MM.1S (cell line): ENCODE results near the gene MLC1.
"Not testable (repeated sequence)": the region's sequence is repeated elsewhere in the genome, so short reads cannot be mapped to it uniquely, and the experiment has no call there.

ENCODE experiments used
- DNase-seq: peaks from one replicate; pipeline ENCODE4 v3.0.0-alpha.2; 2015
- H2AFZ ChIP-seq: fragments of 300-600 bp; sonication (generic); 2 replicates; pipeline ENCODE4 v1.6.0; 2016; ENCODE audit warnings: antibody characterized with exemption, low read length
- H3F3A ChIP-seq: fragments of 300-600 bp; sonication (generic); 2 replicates; pipeline ENCODE4 v1.6.1; 2016; ENCODE audit warnings: mild to moderate bottlenecking, antibody characterized with exemption, low read length, moderate library complexity, mixed read lengths; ENCODE audit not compliant: insufficient read depth
- H3K27ac ChIP-seq: fragments of 300-600 bp; sonication (generic); 2 replicates; pipeline ENCODE4 v1.5.1; 2016; ENCODE audit warnings: mild to moderate bottlenecking, low read length
- H3K27me3 ChIP-seq: fragments of 300-600 bp; sonication (generic); replicated peaks from 2 replicates; pipeline ENCODE4 v1.6.0; 2016; ENCODE audit warnings: low read length; ENCODE audit not compliant: insufficient read depth
- H3K36me3 ChIP-seq: fragments of 300-600 bp; sonication (generic); replicated peaks from 2 replicates; pipeline ENCODE4 v1.6.1; 2016; ENCODE audit warnings: mild to moderate bottlenecking, low read length, mixed read lengths; ENCODE audit not compliant: insufficient read depth
- H3K4me1 ChIP-seq: fragments of 300-600 bp; sonication (generic); 2 replicates; pipeline ENCODE4 v1.6.1; 2016; ENCODE audit warnings: low read length, mixed read lengths
- H3K4me2 ChIP-seq: fragments of 300-600 bp; sonication (generic); 2 replicates; pipeline ENCODE4 v1.6.0; 2016; ENCODE audit warnings: low read depth, low read length
- H3K4me3 ChIP-seq: fragments of 300-600 bp; sonication (generic); 2 replicates; pipeline ENCODE4 v1.5.1; 2016; ENCODE audit warnings: low read length, mixed read lengths
- H3K79me2 ChIP-seq: fragments of 300-600 bp; sonication (generic); 2 replicates; pipeline ENCODE4 v1.6.1; 2016; ENCODE audit warnings: mixed run types, low read length, mixed read lengths
- H3K9ac ChIP-seq: fragments of 300-600 bp; sonication (generic); 2 replicates; pipeline ENCODE4 v1.6.1; 2016; ENCODE audit warnings: low read length, mixed read lengths
- H3K9me2 ChIP-seq: fragments of 300-600 bp; sonication (generic); replicated peaks from 2 replicates; pipeline ENCODE4 v1.6.1; 2016; ENCODE audit warnings: mild to moderate bottlenecking, low read length, mixed read lengths; ENCODE audit not compliant: insufficient read depth
- H3K9me3 ChIP-seq: fragments of 300-600 bp; sonication (generic); replicated peaks from 2 replicates; pipeline ENCODE4 v1.6.1; 2016; ENCODE audit warnings: mild to moderate bottlenecking, low read length, mixed read lengths; ENCODE audit not compliant: insufficient read depth
- H4K20me1 ChIP-seq: fragments of 300-600 bp; sonication (generic); 2 replicates; pipeline ENCODE4 v1.6.1; 2016; ENCODE audit warnings: mild to moderate bottlenecking, low read length, moderate library complexity, mixed read lengths; ENCODE audit not compliant: insufficient read depth
- CTCF ChIP-seq: fragments of 300-600 bp; sonication (generic); IDR thresholded peaks from 2 replicates; pipeline ENCODE4 v1.5.1; 2016; ENCODE audit warnings: antibody characterized with exemption, low read length, mixed read lengths
- EZH2 ChIP-seq: fragments of 300-600 bp; sonication (generic); optimal IDR thresholded peaks from 2 replicates; pipeline ENCODE3; 2017; ENCODE audit warnings: low read depth, mild to moderate bottlenecking, antibody characterized with exemption, low read length, mixed read lengths
- EZH2phosphoT487 ChIP-seq: fragments of 300-600 bp; sonication (generic); IDR thresholded peaks from 2 replicates; pipeline ENCODE4 v1.6.1; 2018; ENCODE audit warnings: antibody characterized with exemption, low read length

MLC1 gene

GRCh38 chr22:50087646-50088045, 2.4 kb upstream of the MLC1 start:
- no peaks in the 10 kb centered on the region for H3K79me2 ChIP-seq
- no peaks in the 10 kb centered on the region for H4K20me1 ChIP-seq
- no peak for TF ChIP-seq CTCF
- no peak for TF ChIP-seq EZH2phosphoT487
- TF ChIP-seq EZH2: no peak
- H3K4me3 ChIP-seq: no peak overlapping the region
- peaks cover 4% of the 10 kb centered on the region; the same call in 1 of the 2 replicates for H3K4me1 ChIP-seq
- H3K9me3 ChIP-seq: no peaks in the 10 kb centered on the region
- no peaks in the 10 kb centered on the region for H3F3A ChIP-seq
- H3K27me3 ChIP-seq: peaks cover 42% of the 10 kb centered on the region
- DNase-seq: no peak
- H3K9ac ChIP-seq: no peak overlapping the region
- H3K9me2 ChIP-seq: no peaks in the 10 kb centered on the region
- H3K4me2 ChIP-seq: no peak overlapping the region
- no peak overlapping the region for H3K27ac ChIP-seq
- no peaks in the 10 kb centered on the region for H3K36me3 ChIP-seq
- no peak overlapping the region for H2AFZ ChIP-seq

GRCh38 chr22:50086975-50087374, 1.7 kb upstream of the MLC1 start:
- H3K9me3 ChIP-seq, H4K20me1 ChIP-seq, H3F3A ChIP-seq, H3K4me1 ChIP-seq, H2AFZ ChIP-seq, DNase-seq, H3K36me3 ChIP-seq, H3K4me3 ChIP-seq, H3K9me2 ChIP-seq, H3K27ac ChIP-seq, H3K79me2 ChIP-seq, H3K4me2 ChIP-seq, H3K9ac ChIP-seq: not testable (repeated sequence)
- H3K27me3 ChIP-seq: peaks cover 41% of the 10 kb centered on the region

GRCh38 chr22:50086526-50086925, 1.3 kb upstream of the MLC1 start:
- Histone ChIP-seq H3K4me1 (peaks cover 4% of the 10 kb centered on the region; the same call in 1 of the 2 replicates), H3K4me2 (no peak overlapping the region), H2AFZ (no peak overlapping the region)

More at GRCh38 chr22:50086526-50086925, 1.3 kb upstream of the MLC1 start:
- Histone ChIP-seq H3K79me2 (no peaks in the 10 kb centered on the region), H3K9ac (no peak overlapping the region), H4K20me1 (no peaks in the 10 kb centered on the region), H3K36me3 (no peaks in the 10 kb centered on the region), H3K27ac (no peak overlapping the region), H3K9me2 (no peaks in the 10 kb centered on the region), H3K9me3 (no peaks in the 10 kb centered on the region), H3K4me3 (no peak overlapping the region), H3K27me3 (peaks cover 42% of the 10 kb centered on the region), H3F3A (no peaks in the 10 kb centered on the region)
- no peak for DNase-seq
- TF ChIP-seq EZH2phosphoT487: no peak
- TF ChIP-seq EZH2: no peak
- TF ChIP-seq CTCF: no peak
